Left lung (tissue), 10 donors: ENCODE results near the gene CYB5R3. TPM values are rescaled to one million over a fixed set of nuclear protein-coding genes. Genes with fewer than 3 reads are reported as not detected.

ENCODE experiments used
- ATAC-seq: fragments of 200-7000 bp; cut with Tn5 transposase; one replicate; pipeline ENCODE4 v1.9.1; 2020; ENCODE audit warnings: moderate library complexity
- DNase-seq, 4 donors: peaks; one replicate each; pipeline ENCODE4 v3.0.0-alpha.2; 2013 to 2020
- H3K27ac ChIP-seq, 2 donors: fragments of 200-600 bp; sonication (generic) in 1 of 2; one replicate each; pipeline versions ENCODE4 v1.5.0 to v1.8.0; 2020 to 2021
- H3K27me3 ChIP-seq, 2 donors: fragments of 200-600 bp; sonication (generic) in 1 of 2; one replicate each; pipeline versions ENCODE4 v1.5.0 to v1.8.0; 2020 to 2021
- H3K36me3 ChIP-seq, 2 donors: fragments of 200-600 bp; sonication (generic) in 1 of 2; one replicate each; pipeline versions ENCODE4 v1.5.0 to v1.8.0; 2020 to 2021
- H3K4me1 ChIP-seq, 2 donors: fragments of 200-600 bp; one replicate each; pipeline ENCODE4 v1.8.0; 2021
- H3K4me3 ChIP-seq, 2 donors: fragments of 200-600 bp; sonication (generic) in 1 of 2; one replicate each; pipeline versions ENCODE4 v1.5.0 to v1.8.0; 2020 to 2021; ENCODE audit warnings: mild to moderate bottlenecking in 1 of 2
- H3K9me3 ChIP-seq, 2 donors: fragments of 200-600 bp; sonication (generic) in 1 of 2; one replicate each; pipeline versions ENCODE4 v1.5.0 to v1.8.0; 2020 to 2021
- intact Hi-C, 2 donors: fragments of 100-400 bp; cut with DNase I; formaldehyde crosslinking; loops; one replicate each; pipeline versions ENCODE4 v1.11.2 to v1.14.2; 2022
- polyA plus RNA-seq, 6 donors: library from polyadenylated mRNA; unstranded; fragments of 120-200 nt; gene quantifications; one replicate each; pipeline ENCODE4 v1.2.1, GENCODE V29; 2013; ENCODE audit not compliant: insufficient read length in 6 of 6
- total RNA-seq, 2 donors: library from RNA; stranded (reverse); fragmentation: NEBNext Ultra II Directional; extraction: Animal tissue kit (Norgen Biotek cat#: 25700); gene quantifications; one replicate each; pipeline ENCODE4 v1.2.1, GENCODE V29; 2021
- TF ChIP-seq, protein P1 (sequence below), 2 donors: fragments of 200-600 bp; sonication (generic) in 1 of 2; IDR thresholded peaks; one replicate each; pipeline versions ENCODE4 v1.5.0 to v1.8.0; 2021; ENCODE audit warnings: antibody characterized with exemption in 2 of 2
- donor health status: DM: no; HTN: yes; CAD: no.
- donor health status: DM: no; HTN: no; CAD: no.

CYB5R3 gene
- total and polyA plus RNA-seq, 8 donors = 116 to 265 (median 150) TPM

DNA sequence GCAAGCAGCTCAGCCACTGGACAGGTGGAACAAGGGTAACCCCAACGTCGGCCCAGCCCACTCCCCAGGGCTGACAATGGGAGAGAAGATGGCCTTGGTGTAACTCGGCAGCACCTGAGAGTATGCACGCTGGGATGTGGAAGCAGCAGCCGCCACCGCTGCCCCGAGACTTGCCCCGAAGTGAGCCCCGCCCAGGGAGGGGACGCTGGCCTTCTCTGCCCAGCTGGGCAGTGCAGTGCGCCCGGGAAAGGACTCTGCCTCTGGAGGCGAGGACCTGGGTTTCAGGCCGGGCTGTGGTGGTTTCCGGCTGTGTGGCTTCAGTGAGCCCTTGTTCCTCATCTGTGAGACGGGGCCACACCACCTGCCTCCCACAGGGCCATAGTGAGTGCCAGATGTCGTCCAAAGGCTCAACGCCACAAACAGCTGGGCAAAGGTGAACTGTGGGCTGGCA, 25.9 kb downstream of the CYB5R3 start:
- ATAC-seq (no peak), DNase-seq (peak in 1 of 4 donors; percentile 83)

DNA sequence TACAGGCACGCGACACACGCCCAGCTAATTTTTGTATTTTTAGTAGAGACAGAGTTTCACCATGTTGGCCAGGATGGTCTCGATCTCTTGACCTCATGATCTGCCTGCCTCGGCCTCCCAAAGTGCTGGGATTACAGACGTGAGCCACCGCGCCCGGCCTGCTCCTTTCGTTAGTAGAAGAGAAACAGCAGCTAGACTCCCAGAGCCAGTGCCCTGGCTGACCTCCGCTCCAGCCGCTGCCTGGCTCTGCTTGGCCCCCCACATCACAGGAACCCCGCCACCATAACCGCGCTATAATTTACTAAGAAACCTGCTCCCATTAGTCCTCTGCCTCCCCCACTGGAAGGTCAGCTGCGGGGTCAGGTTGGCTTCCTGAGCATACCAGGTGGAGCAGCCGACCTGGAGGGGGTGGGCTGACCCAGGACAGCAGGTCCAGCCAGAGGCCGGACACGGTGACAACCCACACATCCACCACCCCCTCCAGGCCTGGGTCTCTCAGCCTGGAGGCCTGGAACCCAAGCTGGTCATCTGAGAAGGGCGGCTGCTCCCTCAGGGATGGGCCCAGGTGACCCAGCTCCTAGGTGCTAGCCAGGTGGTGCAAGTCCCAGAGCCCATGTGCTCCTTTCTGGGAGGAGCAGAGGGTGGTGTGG, 27.0 kb downstream of the CYB5R3 start:
- Histone ChIP-seq H3K4me1 (peaks cover 0 to 29% of the 10 kb centered on the region in 2 donors), H3K36me3 (peaks cover 0 to 68% of the 10 kb centered on the region in 2 donors), H3K27ac (no peak overlapping the region)

More for the DNA sequence above, 25.9 kb downstream of the CYB5R3 start:
- no peaks in the 10 kb centered on the region for H3K9me3 ChIP-seq
- TF ChIP-seq, protein P1, sequence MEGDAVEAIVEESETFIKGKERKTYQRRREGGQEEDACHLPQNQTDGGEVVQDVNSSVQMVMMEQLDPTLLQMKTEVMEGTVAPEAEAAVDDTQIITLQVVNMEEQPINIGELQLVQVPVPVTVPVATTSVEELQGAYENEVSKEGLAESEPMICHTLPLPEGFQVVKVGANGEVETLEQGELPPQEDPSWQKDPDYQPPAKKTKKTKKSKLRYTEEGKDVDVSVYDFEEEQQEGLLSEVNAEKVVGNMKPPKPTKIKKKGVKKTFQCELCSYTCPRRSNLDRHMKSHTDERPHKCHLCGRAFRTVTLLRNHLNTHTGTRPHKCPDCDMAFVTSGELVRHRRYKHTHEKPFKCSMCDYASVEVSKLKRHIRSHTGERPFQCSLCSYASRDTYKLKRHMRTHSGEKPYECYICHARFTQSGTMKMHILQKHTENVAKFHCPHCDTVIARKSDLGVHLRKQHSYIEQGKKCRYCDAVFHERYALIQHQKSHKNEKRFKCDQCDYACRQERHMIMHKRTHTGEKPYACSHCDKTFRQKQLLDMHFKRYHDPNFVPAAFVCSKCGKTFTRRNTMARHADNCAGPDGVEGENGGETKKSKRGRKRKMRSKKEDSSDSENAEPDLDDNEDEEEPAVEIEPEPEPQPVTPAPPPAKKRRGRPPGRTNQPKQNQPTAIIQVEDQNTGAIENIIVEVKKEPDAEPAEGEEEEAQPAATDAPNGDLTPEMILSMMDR (IDR thresholded peaks at IDR 0.05) = no peak
- peak overlapping the region in 1 of 2 donors; percentile 50 for H3K27ac ChIP-seq
- H3K4me3 ChIP-seq = no peak overlapping the region
- peaks cover 0 to 29% of the 10 kb centered on the region in 2 donors for H3K4me1 ChIP-seq
- intact Hi-C loops = no loop called here
- H3K36me3 ChIP-seq = peaks cover 0 to 79% of the 10 kb centered on the region in 2 donors
- H3K27me3 ChIP-seq = no peaks in the 10 kb centered on the region

DNA sequence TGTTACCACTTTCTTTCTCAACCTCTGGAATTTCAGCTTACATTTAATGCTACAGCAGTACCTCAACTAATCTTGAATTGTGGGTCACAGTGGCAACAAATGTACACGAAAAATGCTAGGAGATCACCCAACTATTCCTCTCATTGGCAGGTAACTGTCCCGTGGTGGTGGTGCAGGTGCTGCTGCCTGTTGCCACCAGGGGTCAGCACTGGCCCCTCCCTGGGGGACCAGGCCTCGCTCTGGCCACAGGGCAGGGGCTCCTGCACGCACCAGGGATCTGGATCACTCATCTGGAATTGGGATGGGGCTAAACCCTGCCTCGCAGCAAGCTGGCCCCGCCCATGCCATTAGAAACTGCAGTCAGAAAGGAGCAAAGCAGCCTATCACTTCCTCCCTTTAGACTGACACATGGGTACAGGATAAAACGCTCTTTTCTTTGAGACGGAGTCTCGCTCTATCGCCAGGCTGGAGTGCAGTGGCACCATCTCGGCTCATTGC, 27.6 kb downstream of the CYB5R3 start:
- no peaks in the 10 kb centered on the region for H3K27me3 ChIP-seq
- ATAC-seq = peak; percentile 81
- H3K36me3 ChIP-seq = peaks cover 0 to 61% of the 10 kb centered on the region in 2 donors
- H3K9me3 ChIP-seq = no peaks in the 10 kb centered on the region
- TF ChIP-seq, protein P1 (IDR thresholded peaks at IDR 0.05) = peak; percentile 73 to 85
- H3K27ac ChIP-seq = no peak overlapping the region
- DNase-seq = peak in 1 of 4 donors; percentile 88
- intact Hi-C loops = no loop called here
- H3K4me1 ChIP-seq = peaks cover 0 to 33% of the 10 kb centered on the region in 2 donors
- no peak overlapping the region for H3K4me3 ChIP-seq

More for the DNA sequence above, 27.0 kb downstream of the CYB5R3 start:
- no peak overlapping the region for H3K4me3 ChIP-seq
- DNase-seq = peak in 1 of 4 donors; percentile 71
- TF ChIP-seq, protein P1 (IDR thresholded peaks at IDR 0.05) = no peak
- intact Hi-C loops = no loop called here
- no peaks in the 10 kb centered on the region for H3K27me3 ChIP-seq
- no peak for ATAC-seq
- no peaks in the 10 kb centered on the region for H3K9me3 ChIP-seq

DNA sequence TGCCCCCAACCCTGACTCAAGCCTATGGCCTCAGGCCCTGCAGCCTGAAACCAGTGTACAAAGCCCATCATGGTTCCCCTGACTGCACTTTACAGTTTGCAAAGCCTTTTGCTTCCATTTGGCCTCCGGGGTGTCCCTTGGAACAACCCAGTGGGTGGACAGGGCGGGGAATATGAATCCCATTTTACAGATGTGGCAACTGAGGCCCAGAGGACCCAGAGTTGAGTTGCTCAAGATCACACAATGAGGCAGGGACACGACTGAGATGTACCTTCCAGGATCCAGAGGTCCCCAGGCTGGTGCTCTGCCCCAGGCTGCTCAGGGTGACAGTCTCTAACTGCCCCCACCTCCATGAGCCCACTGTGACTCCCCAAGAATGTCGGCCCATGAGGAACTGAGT, 29.1 kb downstream of the CYB5R3 start:
- H3K27me3 ChIP-seq = no peaks in the 10 kb centered on the region
- H3K36me3 ChIP-seq = peaks cover 0 to 47% of the 10 kb centered on the region in 2 donors
- ATAC-seq = no peak
- H3K4me1 ChIP-seq = peaks cover 0 to 47% of the 10 kb centered on the region in 2 donors
- DNase-seq = no peak
- no peak overlapping the region for H3K4me3 ChIP-seq
- TF ChIP-seq, protein P1 (IDR thresholded peaks at IDR 0.05) = no peak
- no peaks in the 10 kb centered on the region for H3K9me3 ChIP-seq
- H3K27ac ChIP-seq = no peak overlapping the region
- intact Hi-C loops = no loop called here

DNA sequence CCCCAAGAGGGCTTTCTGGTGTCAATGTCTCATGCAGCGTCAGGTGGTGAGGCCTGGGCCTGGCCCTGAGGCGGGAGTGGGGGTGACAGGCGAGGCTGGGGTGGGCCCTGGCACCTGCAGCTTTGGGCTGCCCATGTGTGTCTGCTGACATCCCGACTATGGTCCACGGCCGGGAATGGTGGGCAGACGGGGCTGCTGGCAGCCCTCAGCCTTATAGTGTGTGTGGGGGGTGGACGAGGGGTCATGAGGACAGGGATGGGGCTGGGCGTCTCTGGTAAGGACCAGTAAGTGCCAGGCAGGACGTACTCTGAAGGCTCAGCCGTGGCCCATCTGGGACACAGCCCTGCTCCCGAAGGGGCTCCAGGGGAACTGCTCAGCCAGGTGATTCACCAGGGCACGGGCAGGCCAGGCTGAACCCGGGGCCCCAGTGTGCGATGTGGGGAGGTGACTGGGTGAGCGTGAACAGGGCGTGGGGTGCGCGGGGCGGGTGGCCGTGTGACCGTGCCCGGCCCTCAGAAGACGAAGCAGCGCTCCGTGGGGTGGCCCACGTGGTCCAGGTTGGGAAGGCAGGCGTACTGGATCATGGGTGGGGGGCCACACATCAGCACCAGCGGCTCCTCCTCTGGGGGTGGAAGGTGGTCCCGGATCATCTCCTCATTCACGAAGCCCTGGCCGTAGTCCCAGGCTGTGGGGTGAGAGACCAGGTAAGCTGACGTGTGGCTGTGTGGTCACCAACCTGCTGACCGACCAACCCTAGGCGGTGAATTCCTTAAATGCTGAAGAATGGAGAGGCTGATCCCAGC, 29.7 kb downstream of the CYB5R3 start:
- H3K27ac ChIP-seq = no peak overlapping the region
- peaks cover 0 to 42% of the 10 kb centered on the region in 2 donors for H3K4me1 ChIP-seq
- intact Hi-C loops = no loop called here
- H3K9me3 ChIP-seq = no peaks in the 10 kb centered on the region
- ATAC-seq (no peak), DNase-seq (no peak)
- H3K36me3 ChIP-seq = peaks cover 0 to 40% of the 10 kb centered on the region in 2 donors
- TF ChIP-seq, protein P1 (IDR thresholded peaks at IDR 0.05) = no peak
- no peak overlapping the region for H3K4me3 ChIP-seq
- H3K27me3 ChIP-seq = no peaks in the 10 kb centered on the region
